Umbilical cord (tissue), 2 donors: ENCODE measurements around the gene TMEM51. TPM values are rescaled to one million over a fixed set of nuclear protein-coding genes. Genes with fewer than 3 reads are reported as not detected.

Experiments used
- DNase-seq: peaks from one replicate; pipeline ENCODE4 v3.0.0-alpha.2; 2015; ENCODE audit warnings: low spot score
- total RNA-seq: library from RNA; depleted of rRNA; stranded (reverse); fragments of >200 nt; gene quantifications from one replicate; pipeline ENCODE4 v1.2.3, GENCODE V29; 2014; ENCODE audit warnings: low replicate concordance; ENCODE audit not compliant: insufficient read depth

Gene TMEM51
- total RNA-seq, 1 donor from 2014 or later = 11.3 TPM

GRCh38 chr1:15215116-15215515 lies 61.6 kb downstream of the TMEM51 start:
- DNase-seq = no peak

- no peak for DNase-seq
Observed at GRCh38 chr1:15217654-15218053, 64.1 kb downstream of the TMEM51 start.

- no peak for DNase-seq
Observed at GRCh38 chr1:15218287-15219279, 65.0 kb downstream of the TMEM51 start.

- DNase-seq = no peak
Observed at GRCh38 chr1:15219280-15220023, 65.9 kb downstream of the TMEM51 start.

GRCh38 chr1:15220024-15220392 lies 66.5 kb downstream of the TMEM51 start:
- no peak for DNase-seq

- no peak for DNase-seq
Observed at GRCh38 chr1:15220825-15221431, 67.4 kb downstream of the TMEM51 start.

GRCh38 chr1:15222653-15223303 lies 69.2 kb downstream of the TMEM51 start:
- DNase-seq = no peak

- no peak for DNase-seq
Observed at GRCh38 chr1:15224259-15224869, 70.8 kb downstream of the TMEM51 start.

- no peak for DNase-seq
Observed at GRCh38 chr1:15224974-15225373, 71.4 kb downstream of the TMEM51 start.

GRCh38 chr1:15225461-15225860 lies 71.9 kb downstream of the TMEM51 start:
- DNase-seq = no peak

GRCh38 chr1:15226388-15227255 lies 73.1 kb downstream of the TMEM51 start:
- DNase-seq = no peak

- no peak for DNase-seq
Observed at GRCh38 chr1:15229707-15230131, 76.2 kb downstream of the TMEM51 start.

- DNase-seq = no peak
Observed at GRCh38 chr1:15231714-15232201, 78.2 kb downstream of the TMEM51 start.

- DNase-seq = no peak
Observed at GRCh38 chr1:15233689-15234088, 80.1 kb downstream of the TMEM51 start.

GRCh38 chr1:15236321-15236721 lies 82.8 kb downstream of the TMEM51 start:
- DNase-seq = no peak

GRCh38 chr1:15236746-15237145 lies 83.2 kb downstream of the TMEM51 start:
- DNase-seq = no peak

GRCh38 chr1:15238789-15239188 lies 85.2 kb downstream of the TMEM51 start:
- DNase-seq = no peak

- no peak for DNase-seq
Observed at GRCh38 chr1:15242766-15243165, 89.2 kb downstream of the TMEM51 start.

- peak; percentile 59 for DNase-seq
Observed at GRCh38 chr1:15243275-15244043, 89.9 kb downstream of the TMEM51 start.
